Naive B cell (primary cell): ENCODE data around the gene KIRREL3. TPM values are rescaled to one million over a fixed set of nuclear protein-coding genes. Genes with fewer than 3 reads are reported as not detected.
A peak's percentile ranks its signal among the peaks of the same experiment; 100 is the strongest.
"Not testable (repeated sequence)": the region's sequence is repeated elsewhere in the genome, so short reads cannot be mapped to it uniquely, and the experiment has no call there.

Experiments
- ATAC-seq, 2 donors: fragments of 150-1000 bp; cut with Tn5 transposase; 2 replicates each; pipeline ENCODE4 v1.10.0; 2021; ENCODE audit warnings: low read depth in 2 of 2, mild to moderate bottlenecking in 2 of 2, moderate library complexity in 2 of 2
- DNase-seq: peaks from one replicate; pipeline ENCODE4 v3.0.0; 2022
- H3K27ac Mint-ChIP-seq, 6 donors: one replicate each; pipeline ENCODE4 v1.8.0; 2020 to 2022; ENCODE audit warnings: mild to moderate bottlenecking in 6 of 6, mixed read lengths in 6 of 6, moderate library complexity in 5 of 6, inconsistent platforms in 2 of 6
- H3K27me3 Mint-ChIP-seq, 3 donors: one replicate each; pipeline ENCODE4 v1.8.0; 2021 to 2022; ENCODE audit warnings: mixed read lengths in 3 of 3, mild to moderate bottlenecking in 1 of 3
- H3K36me3 Mint-ChIP-seq, 2 donors: one replicate each; pipeline ENCODE4 v1.8.0; 2020 to 2022; ENCODE audit warnings: mixed read lengths in 2 of 2, inconsistent platforms in 1 of 2, mild to moderate bottlenecking in 1 of 2
- H3K4me1 Mint-ChIP-seq, 3 donors: one replicate each; pipeline ENCODE4 v1.8.0; 2020 to 2022; ENCODE audit warnings: mixed read lengths in 3 of 3, inconsistent platforms in 1 of 3, mild to moderate bottlenecking in 1 of 3, moderate library complexity in 1 of 3
- H3K4me3 Mint-ChIP-seq, 8 donors: one replicate each; pipeline ENCODE4 v1.8.0; 2020 to 2022; ENCODE audit warnings: mild to moderate bottlenecking in 8 of 8, mixed read lengths in 8 of 8, moderate library complexity in 8 of 8, inconsistent platforms in 2 of 8
- H3K9me3 Mint-ChIP-seq, 7 donors: one replicate each; pipeline ENCODE4 v1.8.0; 2020 to 2022; ENCODE audit warnings: mixed read lengths in 7 of 7, mild to moderate bottlenecking in 5 of 7, inconsistent platforms in 2 of 7, moderate library complexity in 1 of 7
- polyA plus RNA-seq, 6 donors: library from polyadenylated mRNA; unstranded; fragments of 300-500 nt; fragmentation: Illumina TruSeq; gene quantifications; one replicate each; pipeline ENCODE4 v1.2.3, GENCODE V29; 2021; ENCODE audit warnings: low read depth in 6 of 6

The KIRREL3 gene
- polyA plus RNA-seq, 6 donors from 2014 or later: not detected

DNA sequence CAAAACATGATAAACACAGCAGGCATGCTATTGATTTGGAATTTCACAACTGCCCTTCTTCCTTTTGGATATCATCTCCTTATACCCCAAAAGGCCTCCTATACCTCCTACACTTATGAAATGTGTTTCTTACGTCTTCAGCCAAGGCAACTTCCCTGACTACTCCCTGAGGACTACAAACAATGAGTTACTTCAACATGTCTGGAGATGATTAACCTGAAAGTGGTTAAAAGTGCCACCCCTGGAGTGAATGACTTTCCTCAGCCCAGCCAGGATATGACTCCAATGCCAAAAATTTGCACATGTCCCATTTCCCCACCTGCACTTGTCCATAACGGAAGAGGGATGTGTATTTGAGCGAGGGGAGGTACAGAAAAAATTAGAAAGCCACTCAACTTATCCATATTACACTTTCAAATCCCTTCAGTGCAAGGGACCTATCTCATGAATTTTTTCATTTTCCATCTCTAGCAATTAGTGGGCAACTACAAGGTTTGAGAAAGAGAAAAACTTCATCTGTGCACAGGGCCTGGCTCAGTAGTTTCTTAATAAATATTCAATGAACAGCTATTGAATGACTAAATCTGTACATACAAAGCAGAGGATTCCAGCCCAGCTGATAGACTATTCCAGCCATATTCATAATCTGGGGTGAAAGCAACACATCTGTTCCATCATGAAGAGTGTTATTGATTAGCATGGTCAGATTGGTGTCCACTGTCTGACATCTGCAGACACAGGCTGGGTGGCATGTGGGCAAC is 36.8 kb downstream of the KIRREL3 start:
- Mint-ChIP-seq H3K4me3 (no peak overlapping the region), H3K27me3 (peaks cover 10 to 44% (median 28%) of the 10 kb centered on the region in 3 donors), H3K4me1 (no peaks in the 10 kb centered on the region), H3K36me3 (no peaks in the 10 kb centered on the region), H3K9me3 (peaks cover 0 to 6% (median 2%) of the 10 kb centered on the region in 7 donors), H3K27ac (no peak overlapping the region)
- no peak for ATAC-seq
- no peak for DNase-seq

DNA sequence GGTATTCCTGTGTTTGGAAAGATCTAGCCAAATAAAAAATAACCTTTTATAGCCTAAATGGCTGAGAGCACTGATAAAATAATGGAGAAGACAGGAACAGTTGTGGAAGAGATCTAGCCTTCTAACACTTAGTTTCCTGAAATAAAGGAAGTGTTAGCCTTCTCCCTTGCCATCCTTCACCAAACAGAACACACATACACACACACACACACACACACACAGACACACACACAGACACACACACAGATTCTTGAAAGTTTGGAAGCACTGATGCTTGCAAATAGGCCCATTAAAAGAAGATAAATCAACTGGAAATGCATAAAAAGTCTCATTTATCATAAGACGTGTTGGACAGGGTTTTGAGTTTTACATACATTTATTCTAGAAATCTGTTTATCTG is 37.5 kb downstream of the KIRREL3 start:
- Mint-ChIP-seq H3K9me3 (peaks cover 0 to 6% (median 2%) of the 10 kb centered on the region in 7 donors), H3K36me3 (no peaks in the 10 kb centered on the region), H3K4me1 (no peaks in the 10 kb centered on the region), H3K27ac (no peak overlapping the region), H3K4me3 (no peak overlapping the region), H3K27me3 (peaks cover 11 to 39% (median 27%) of the 10 kb centered on the region in 3 donors)
- ATAC-seq (no peak), DNase-seq (no peak)

DNA sequence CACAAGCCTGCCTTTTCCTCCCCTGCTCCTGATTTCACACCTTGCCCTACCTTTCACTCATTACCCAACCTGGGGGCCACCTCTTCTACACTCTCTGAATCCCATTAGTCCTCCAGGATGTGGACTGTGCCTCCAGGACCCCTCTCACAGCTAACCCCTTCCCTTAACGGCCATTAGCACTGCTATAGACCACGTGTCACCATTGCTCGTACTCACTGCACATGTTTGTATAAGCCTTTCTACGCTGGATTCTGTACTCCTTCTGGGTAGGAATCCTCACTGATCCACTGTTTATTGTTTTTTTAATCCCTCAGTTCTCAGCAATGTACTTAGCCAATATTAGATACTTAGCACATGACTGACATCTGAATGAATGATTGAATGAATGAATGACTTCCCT is 40.9 kb downstream of the KIRREL3 start:
- no peak for ATAC-seq
- Mint-ChIP-seq H3K27ac (peak overlapping the region in 1 of 6 donors; percentile 5), H3K4me1 (no peaks in the 10 kb centered on the region), H3K4me3 (no peak overlapping the region), H3K9me3 (peaks cover 0 to 11% (median 2%) of the 10 kb centered on the region in 7 donors), H3K36me3 (no peaks in the 10 kb centered on the region), H3K27me3 (peaks cover 9 to 34% (median 22%) of the 10 kb centered on the region in 3 donors)
- no peak for DNase-seq

DNA sequence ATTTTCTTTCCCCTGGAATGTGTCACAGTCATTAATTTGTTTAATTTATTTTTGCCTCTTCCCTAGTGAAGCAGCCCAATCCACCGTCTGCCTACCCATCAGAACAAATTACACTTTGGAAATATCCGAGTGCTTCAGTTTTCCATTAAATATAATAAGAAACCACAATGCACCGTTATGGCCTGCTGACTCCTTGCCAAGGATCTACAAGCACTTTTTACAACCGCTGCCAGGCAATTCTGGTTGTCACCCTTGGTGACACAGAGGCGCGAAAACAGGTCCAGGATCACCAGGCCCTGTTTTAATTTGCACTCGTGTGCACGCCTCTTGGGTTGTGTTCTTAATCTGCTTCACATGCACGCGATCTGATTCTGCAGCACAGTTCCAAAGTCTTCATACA is 43.9 kb downstream of the KIRREL3 start:
- Mint-ChIP-seq H3K36me3 (no peaks in the 10 kb centered on the region), H3K9me3 (peaks cover 0 to 11% (median 2%) of the 10 kb centered on the region in 7 donors), H3K27ac (no peak overlapping the region), H3K4me1 (no peaks in the 10 kb centered on the region), H3K4me3 (no peak overlapping the region), H3K27me3 (peaks cover 4 to 34% (median 11%) of the 10 kb centered on the region in 3 donors)
- no peak for ATAC-seq
- DNase-seq: no peak

DNA sequence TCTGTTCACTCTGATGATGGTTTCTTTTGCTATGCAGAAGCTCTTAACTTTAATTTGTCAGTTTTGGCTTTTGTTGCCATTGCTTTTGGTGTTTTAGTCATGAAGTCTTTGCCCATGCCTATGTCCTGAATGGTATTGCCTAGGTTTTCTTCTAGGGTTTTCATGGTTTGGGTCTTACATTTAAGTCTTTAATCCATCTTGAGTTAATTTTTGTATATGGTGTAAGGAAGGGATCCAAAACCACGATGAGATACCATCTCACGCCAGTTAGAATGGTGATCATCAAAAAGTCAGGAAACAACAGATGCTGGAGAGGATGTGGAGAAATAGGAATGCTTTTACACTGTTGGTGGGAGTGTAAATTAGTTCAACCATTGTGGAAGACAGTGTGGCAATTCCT is 48.0 kb downstream of the KIRREL3 start:
- not testable (repeated sequence) for DNase-seq, H3K36me3 Mint-ChIP-seq, ATAC-seq, H3K4me3 Mint-ChIP-seq, H3K4me1 Mint-ChIP-seq, H3K9me3 Mint-ChIP-seq
- peaks cover 0 to 16% (median 0%) of the 10 kb centered on the region in 3 donors for H3K27me3 Mint-ChIP-seq
- peak overlapping the region in 1 of 6 donors; percentile 7 for H3K27ac Mint-ChIP-seq

DNA sequence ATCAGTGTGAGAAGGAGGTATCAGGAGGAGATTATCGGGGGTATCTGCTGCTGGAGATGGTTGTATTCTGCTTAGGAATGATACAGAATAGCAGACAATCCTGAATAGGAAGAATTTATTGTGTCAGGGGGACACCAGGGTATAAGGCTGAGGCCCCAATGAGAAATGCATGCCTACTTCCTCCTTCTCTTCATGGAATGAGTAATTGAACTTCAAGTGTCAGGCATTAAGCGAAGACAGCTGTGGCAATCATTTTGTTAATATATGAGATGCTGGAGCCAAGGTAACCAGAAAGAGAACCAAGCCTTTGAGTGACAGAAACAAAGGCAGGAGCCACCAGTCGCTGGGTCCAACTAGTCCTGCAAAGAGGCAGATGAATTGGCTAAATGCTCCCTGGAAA is 49.1 kb downstream of the KIRREL3 start:
- Mint-ChIP-seq H3K27ac (no peak overlapping the region), H3K27me3 (peaks cover 0 to 17% (median 0%) of the 10 kb centered on the region in 3 donors), H3K4me1 (no peaks in the 10 kb centered on the region), H3K4me3 (no peak overlapping the region), H3K9me3 (peaks cover 0 to 8% (median 2%) of the 10 kb centered on the region in 7 donors), H3K36me3 (no peaks in the 10 kb centered on the region)
- ATAC-seq (no peak), DNase-seq (no peak)

DNA sequence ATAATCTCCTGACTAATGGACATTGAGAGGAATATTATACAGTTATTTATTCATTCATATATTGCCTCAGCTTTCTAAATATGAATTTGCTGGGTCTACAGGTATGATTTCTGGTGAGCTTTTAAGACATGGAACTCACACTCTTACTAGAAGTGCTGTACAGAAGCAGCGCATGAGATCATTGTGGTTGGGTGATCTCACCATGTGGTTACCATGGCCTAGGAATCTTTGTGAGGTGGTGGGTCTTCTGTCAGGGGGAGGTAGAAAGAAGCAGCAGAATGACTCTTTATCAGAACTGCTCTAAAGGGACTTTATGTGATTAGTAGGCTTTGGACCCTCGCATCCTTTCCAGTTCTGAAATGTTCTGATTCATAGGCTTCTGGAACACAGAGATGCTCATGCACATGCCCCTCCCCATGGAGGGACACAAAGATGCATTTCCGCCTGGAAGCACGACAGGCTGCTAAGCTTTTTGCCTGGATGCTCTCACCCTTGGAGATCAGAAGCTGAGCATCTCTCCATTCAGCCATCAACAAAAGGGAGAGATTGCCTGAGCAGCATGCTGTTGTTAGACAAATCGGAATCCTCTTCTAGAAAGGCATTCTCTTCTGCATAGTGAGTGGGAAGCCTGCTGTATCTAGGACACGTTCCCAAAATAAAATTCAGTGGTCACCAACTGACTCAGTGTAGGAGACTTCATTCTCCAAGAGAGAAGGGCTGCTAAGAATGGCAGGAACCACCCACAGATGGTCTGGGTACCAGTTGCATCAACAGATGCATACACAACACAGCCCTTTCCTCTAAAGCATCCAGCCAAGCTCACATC is 51.3 kb downstream of the KIRREL3 start:
- Mint-ChIP-seq H3K36me3 (no peaks in the 10 kb centered on the region), H3K27ac (no peak overlapping the region), H3K4me1 (no peaks in the 10 kb centered on the region), H3K9me3 (peaks cover 0 to 3% (median 0%) of the 10 kb centered on the region in 7 donors), H3K27me3 (peaks cover 0 to 8% (median 0%) of the 10 kb centered on the region in 3 donors), H3K4me3 (no peak overlapping the region)
- no peak for ATAC-seq
- DNase-seq: no peak

DNA sequence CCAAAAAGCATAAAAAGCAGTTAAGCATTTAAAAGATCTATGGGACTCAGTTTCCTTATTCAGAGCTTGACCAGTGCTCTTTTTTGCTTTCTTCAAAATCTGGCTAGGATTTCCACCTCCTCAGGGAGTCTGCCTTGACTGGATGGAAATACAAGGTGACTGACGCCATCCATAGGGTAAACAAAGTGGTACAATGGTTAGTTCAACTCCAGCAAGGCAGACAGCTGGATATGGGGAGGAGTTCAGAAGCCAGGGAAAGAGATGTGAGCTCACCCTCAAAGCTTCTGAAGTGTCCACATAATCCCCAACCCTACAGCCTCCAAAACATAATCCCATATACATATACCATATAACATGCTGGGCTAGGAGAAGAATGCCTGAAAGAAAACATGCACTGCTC is 52.0 kb downstream of the KIRREL3 start:
- no peak overlapping the region for H3K27ac Mint-ChIP-seq
- H3K4me1 Mint-ChIP-seq: no peaks in the 10 kb centered on the region
- H3K4me3 Mint-ChIP-seq: no peak overlapping the region
- no peak for ATAC-seq
- H3K27me3 Mint-ChIP-seq: peaks cover 0 to 8% (median 0%) of the 10 kb centered on the region in 3 donors
- H3K9me3 Mint-ChIP-seq: peaks cover 0 to 4% (median 0%) of the 10 kb centered on the region in 7 donors
- DNase-seq: no peak
- H3K36me3 Mint-ChIP-seq: no peaks in the 10 kb centered on the region

DNA sequence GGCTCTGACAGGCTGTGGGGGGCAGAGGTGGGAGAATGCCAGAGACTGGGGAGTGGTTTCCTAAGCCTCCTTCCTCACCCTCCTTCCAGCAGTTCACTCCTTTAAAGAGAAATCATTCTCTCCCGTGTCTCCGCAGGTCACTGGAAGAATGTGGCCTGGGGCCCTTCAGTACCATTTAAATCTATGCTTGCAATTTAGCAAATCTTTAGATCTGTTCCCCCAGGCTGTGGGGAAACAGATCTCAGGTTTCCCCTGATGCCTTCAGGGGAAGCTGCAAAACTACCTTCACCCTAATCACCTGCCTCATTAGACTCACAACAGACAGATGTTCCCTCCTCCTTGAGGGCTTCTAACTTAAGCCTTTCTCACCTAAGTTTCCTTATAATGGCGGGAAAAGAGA is 55.3 kb downstream of the KIRREL3 start:
- Mint-ChIP-seq H3K9me3 (peaks cover 0 to 5% (median 0%) of the 10 kb centered on the region in 7 donors), H3K27me3 (peaks cover 0 to 8% (median 0%) of the 10 kb centered on the region in 3 donors), H3K4me3 (no peak overlapping the region), H3K27ac (no peak overlapping the region), H3K4me1 (no peaks in the 10 kb centered on the region), H3K36me3 (no peaks in the 10 kb centered on the region)
- ATAC-seq: no peak
- no peak for DNase-seq

DNA sequence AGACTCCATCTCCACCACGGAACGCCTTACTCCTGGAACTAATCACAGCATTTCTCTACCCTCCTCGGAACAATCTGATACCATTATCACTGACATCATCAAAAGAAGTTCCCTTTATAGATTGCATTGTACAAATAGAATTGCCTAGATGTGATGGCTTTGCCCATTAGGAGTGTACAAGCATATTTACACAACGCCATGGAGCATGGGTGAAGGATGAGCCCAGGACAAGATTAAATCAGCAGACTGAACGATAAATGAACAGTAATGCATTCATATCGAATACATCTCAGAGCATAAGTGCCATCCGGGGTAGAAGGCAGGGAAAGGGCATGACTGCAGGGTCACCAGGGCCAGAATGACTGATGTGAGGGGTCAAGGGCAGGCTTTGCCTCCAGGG is 57.3 kb downstream of the KIRREL3 start:
- Mint-ChIP-seq H3K4me1 (no peaks in the 10 kb centered on the region), H3K9me3 (peaks cover 0 to 5% (median 0%) of the 10 kb centered on the region in 7 donors), H3K27ac (no peak overlapping the region), H3K4me3 (no peak overlapping the region), H3K27me3 (peaks cover 0 to 8% (median 0%) of the 10 kb centered on the region in 3 donors), H3K36me3 (no peaks in the 10 kb centered on the region)
- DNase-seq (no peak), ATAC-seq (no peak)

DNA sequence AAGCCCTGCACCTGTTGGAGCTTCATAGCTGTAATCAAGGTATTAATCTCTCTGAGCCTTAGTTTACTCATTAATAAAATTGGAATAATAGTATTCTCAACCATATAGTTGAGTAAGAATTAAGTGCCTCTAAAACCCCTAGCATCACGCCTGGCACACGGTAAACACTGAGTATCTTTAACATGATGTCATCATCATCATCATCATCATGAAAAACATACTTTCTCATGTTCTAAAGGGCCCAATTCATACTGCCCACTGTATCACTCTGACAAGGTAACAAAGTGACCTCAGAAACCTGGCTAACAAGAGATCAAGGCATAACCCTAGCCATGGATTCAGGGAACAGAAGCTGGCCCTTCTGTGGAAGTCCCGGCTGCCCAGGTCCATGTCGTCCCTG is 58.4 kb downstream of the KIRREL3 start:
- ATAC-seq (no peak), DNase-seq (no peak)
- no peak overlapping the region for H3K4me3 Mint-ChIP-seq
- H3K9me3 Mint-ChIP-seq: peaks cover 0 to 5% (median 0%) of the 10 kb centered on the region in 7 donors
- H3K27me3 Mint-ChIP-seq: peaks cover 0 to 4% (median 0%) of the 10 kb centered on the region in 3 donors
- H3K27ac Mint-ChIP-seq: no peak overlapping the region
- H3K4me1 Mint-ChIP-seq: no peaks in the 10 kb centered on the region
- H3K36me3 Mint-ChIP-seq: no peaks in the 10 kb centered on the region

DNA sequence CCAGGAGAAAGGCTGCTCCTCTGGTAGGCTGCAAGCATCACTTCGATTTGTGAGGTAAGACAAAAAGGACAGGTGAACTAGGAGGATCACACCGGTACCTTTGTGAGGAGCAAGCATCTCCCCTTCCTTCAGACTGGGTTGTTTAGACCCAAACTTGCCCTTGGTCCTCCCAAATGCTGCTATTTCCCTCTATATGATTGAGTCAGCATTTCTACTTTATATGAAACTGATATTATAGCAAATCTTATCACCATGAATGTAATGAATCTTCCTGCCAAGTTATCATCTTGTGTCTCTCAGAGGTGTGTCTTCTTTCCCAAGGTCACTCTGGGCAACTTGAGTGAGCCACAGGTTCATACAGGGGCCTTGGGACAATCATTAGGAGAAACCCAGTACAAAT is 61.0 kb downstream of the KIRREL3 start:
- Mint-ChIP-seq H3K27ac (no peak overlapping the region), H3K27me3 (no peaks in the 10 kb centered on the region)

DNA sequence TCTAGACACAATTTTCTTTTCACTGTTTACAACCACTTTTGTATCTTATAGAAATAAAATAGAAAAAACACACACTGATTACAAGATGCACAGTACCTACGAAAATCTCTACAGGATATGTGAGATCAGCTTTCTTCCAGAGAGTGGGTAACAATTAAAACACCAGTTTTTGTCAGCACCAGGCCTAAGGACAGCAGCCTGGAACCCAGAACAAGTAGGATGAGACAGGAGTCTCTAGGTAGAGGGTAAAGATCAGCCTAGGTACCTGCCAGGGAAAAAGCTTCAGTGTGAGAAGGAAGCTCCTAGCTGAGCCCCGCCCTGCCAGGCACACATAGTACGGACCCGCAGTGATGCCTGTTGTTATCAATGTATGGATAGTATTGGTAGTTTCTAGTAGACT is 61.9 kb downstream of the KIRREL3 start:
- Mint-ChIP-seq H3K4me1 (no peaks in the 10 kb centered on the region), H3K27me3 (no peaks in the 10 kb centered on the region), H3K36me3 (no peaks in the 10 kb centered on the region), H3K9me3 (peaks cover 0 to 7% (median 0%) of the 10 kb centered on the region in 7 donors), H3K4me3 (no peak overlapping the region), H3K27ac (no peak overlapping the region)
- no peak for ATAC-seq
- DNase-seq: no peak

More for the DNA sequence above, 61.0 kb downstream of the KIRREL3 start:
- H3K36me3 Mint-ChIP-seq: no peaks in the 10 kb centered on the region
- peaks cover 0 to 6% (median 0%) of the 10 kb centered on the region in 7 donors for H3K9me3 Mint-ChIP-seq
- H3K4me3 Mint-ChIP-seq: no peak overlapping the region
- no peak for ATAC-seq
- H3K4me1 Mint-ChIP-seq: no peaks in the 10 kb centered on the region
- no peak for DNase-seq
